ENCODE measurements around the gene MACROD2.

Gene MACROD2

DNA sequence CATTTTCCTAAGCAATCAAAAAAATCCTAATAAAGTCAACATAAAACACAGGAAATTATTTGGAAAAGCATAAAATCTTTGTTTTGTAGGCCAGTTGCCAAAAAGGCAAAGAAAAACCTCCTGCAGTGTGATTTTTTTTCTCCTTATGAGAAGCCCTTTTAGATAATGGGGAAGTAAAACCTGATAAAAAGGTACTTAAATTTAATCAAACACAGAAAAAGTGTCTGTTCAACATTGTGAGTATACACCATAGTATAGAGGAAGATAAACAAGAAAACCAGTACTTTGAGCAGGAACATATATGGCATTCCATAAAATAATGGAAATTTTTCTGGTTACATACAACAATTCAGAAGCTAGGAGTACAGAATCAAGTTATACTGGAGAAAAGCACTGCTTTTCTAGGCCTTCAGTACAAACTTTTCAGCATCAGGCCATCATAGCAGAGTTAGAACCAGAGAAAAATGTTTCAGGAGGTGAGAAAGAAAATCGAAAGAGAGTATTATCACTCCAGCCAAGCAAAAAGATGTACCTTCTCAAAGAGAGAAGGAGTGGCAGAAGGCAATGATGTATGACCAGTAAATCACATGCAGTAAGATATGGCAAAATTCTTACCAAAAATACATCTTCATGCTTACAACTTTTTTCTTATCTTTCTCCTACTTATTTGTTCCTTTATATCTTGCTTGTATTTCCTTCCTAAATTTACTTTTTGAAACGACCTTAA lies 2083.0 kb downstream of the MACROD2 start:
- no peak for TF ChIP-seq CTCF (IDR thresholded peaks at IDR 0.05; ENCODE audit: control insufficient read depth, insufficient read depth, low read depth, low read length, missing control alignments)
- no peak for DNase-seq (ENCODE audit: low read depth)
- no peak overlapping the region for H3K4me3 ChIP-seq (ENCODE audit: control insufficient read depth, low read depth, low read length)

DNA sequence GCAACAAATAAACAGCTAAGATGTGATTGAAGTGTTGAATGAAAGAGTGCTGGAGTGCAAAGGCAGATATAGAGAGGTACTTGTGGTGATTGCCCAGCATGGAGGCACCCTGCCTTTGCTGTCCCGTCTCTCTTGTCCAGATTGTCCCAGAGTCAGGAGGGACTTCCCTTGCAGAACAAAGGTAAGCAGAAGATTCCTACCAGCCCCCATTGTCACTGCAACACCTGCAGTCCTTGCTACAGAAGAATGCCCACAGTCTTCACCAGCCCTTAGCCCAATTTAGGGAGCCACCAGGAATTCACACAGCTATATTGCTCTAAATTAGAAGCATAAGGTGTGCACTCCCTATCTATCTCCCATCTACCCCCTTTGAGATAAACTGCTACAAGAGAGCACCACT lies 2086.1 kb downstream of the MACROD2 start:
- TF ChIP-seq CTCF (IDR thresholded peaks at IDR 0.05; ENCODE audit: control insufficient read depth, insufficient read depth, low read depth, low read length, missing control alignments), result no peak
- no peak overlapping the region for H3K4me3 ChIP-seq (ENCODE audit: control insufficient read depth, low read depth, low read length)
- no peak for DNase-seq (ENCODE audit: low read depth)

DNA sequence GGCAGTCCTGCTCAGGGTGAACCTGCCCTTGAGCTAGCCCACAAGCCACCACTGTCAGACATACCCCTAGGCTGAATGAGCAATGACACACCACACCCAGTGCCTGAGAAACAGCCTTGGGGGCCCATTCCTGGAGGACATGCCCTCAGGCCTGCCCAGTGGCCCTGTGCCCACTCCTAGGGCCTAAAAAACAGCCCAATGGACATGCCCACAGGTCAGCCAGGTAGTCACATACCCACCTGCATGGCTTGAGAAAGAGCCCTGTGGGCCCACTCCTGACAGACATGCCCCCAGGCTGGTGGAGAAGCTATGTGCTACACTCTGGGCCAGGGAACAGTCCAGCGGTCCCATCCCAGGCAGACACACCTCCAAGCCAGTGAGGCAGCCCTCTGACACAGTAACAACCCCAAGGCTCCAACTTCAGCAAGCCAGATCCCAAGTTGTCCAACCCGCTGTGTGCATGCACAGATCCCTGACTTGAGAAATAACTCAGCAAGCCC lies 2086.8 kb downstream of the MACROD2 start:
- no peak for DNase-seq (ENCODE audit: low read depth)
- no peak for TF ChIP-seq CTCF (IDR thresholded peaks at IDR 0.05; ENCODE audit: control insufficient read depth, insufficient read depth, low read depth, low read length, missing control alignments)

DNA sequence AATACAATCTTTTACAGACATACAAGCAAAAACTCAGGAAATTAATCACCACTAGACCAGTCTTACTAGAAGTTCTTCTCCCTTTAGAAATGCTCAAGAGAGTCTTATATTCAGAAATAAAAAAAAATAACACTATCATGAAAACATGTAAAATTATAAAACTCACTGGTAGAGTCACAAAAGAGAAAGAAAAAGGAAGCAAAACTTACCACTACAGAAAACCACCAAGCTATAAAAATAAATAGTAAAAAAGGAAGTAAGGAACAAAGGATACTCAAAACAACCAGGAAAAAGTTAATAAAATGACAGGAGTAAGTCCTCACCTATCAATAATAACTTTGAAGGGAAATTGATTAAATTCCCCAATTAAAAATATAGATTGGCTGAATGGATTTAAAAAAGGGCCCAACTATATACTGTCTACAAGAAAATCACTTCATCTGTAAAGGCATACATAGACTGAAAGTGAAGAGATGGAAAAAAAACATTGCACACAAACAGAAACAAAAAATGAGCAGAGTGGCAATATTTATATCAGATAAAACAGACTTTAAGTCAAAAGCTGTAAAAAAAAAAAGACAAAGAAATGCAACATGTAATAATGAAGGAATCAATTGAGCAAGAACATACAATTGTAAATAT lies 2088.4 kb downstream of the MACROD2 start:
- DNase-seq (ENCODE audit: low read depth), result no peak
- no peak overlapping the region for H3K4me3 ChIP-seq (ENCODE audit: control insufficient read depth, low read depth, low read length)
- no peak for TF ChIP-seq CTCF (IDR thresholded peaks at IDR 0.05; ENCODE audit: control insufficient read depth, insufficient read depth, low read depth, low read length, missing control alignments)

More for the DNA sequence above, 2086.8 kb downstream of the MACROD2 start:
- H3K4me3 ChIP-seq (ENCODE audit: control insufficient read depth, low read depth, low read length), result no peak overlapping the region

DNA sequence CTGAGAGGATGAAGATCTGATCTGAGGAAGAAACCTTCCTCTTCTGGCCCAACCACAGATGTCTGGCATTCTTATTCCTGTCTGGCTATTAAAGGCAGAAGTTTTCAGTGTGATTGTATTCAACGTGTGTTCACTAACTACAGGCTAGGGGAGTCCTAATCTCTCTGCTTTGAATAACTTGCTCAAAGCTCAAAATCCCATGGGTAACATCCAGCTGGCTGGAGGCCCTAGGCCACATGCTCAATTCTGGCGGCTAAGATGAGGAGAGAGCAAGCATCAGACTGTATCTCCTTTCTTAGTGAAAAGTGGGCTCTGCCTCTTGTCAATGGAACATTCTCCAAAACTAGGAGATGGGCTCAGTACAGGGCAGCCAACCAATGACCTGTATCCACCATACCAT lies 2099.9 kb downstream of the MACROD2 start:
- H3K4me3 ChIP-seq (ENCODE audit: control insufficient read depth, low read depth, low read length), result no peak overlapping the region
- TF ChIP-seq CTCF (IDR thresholded peaks at IDR 0.05; ENCODE audit: control insufficient read depth, insufficient read depth, low read depth, low read length, missing control alignments), result no peak
- DNase-seq (ENCODE audit: low read depth), result no peak

GRCh38 chr20:16096756-16097326 lies 2101.5 kb downstream of the MACROD2 start:
- no peak for TF ChIP-seq CTCF (IDR thresholded peaks at IDR 0.05; ENCODE audit: control insufficient read depth, insufficient read depth, low read depth, low read length, missing control alignments)
- DNase-seq (ENCODE audit: low read depth), result no peak

More at GRCh38 chr20:16096756-16097326, 2101.5 kb downstream of the MACROD2 start:
- no peak overlapping the region for H3K4me3 ChIP-seq (ENCODE audit: control insufficient read depth, low read depth, low read length)
